H1 (cell line): ENCODE results near the gene CCDC178. TPM values are rescaled to one million over a fixed set of nuclear protein-coding genes. Genes with fewer than 3 reads are reported as not detected.

Experiments
- CTCF ChIA-PET: fragments of 300-600 bp; sonication (Branson Sonifier 250); formaldehyde crosslinking; loops from one replicate; lab custom pipeline; 2021; ENCODE audit not compliant: partially characterized antibody; lab: Charles Lee
- POLR2A ChIA-PET: fragments of 300-600 bp; sonication (Branson Sonifier 250); formaldehyde crosslinking; loops from one replicate; lab custom pipeline; 2021; ENCODE audit warnings: inconsistent platforms; ENCODE audit not compliant: partially characterized antibody; lab: Charles Lee
- DNase-seq, 2 experiments: peaks; one replicate each; pipeline versions ENCODE4 v3.0.0 to v3.0.0-alpha.2; 2010 to 2022; ENCODE audit warnings: low spot score in 2 of 2, low read depth in 1 of 2, mixed read lengths in 1 of 2
- FAIRE-seq: peaks from 2 replicates; lab custom pipeline; 2011; peaks lifted over from hg19 to GRCh38; lab: Jason Lieb, UNC
- H2AFZ ChIP-seq: 2 replicates; pipeline ENCODE4 v1.8.1; 2012; ENCODE audit warnings: low read length, inconsistent platforms
- H2AK5ac ChIP-seq: 2 replicates; pipeline ENCODE4 v1.6.1; 2013; ENCODE audit warnings: low read depth, low read length
- H2BK120ac ChIP-seq: replicated peaks from 2 replicates; pipeline ENCODE3; 2013; ENCODE audit warnings: low read depth, low read length, inconsistent platforms
- H2BK12ac ChIP-seq: 2 replicates; pipeline ENCODE4 v1.6.1; 2013; ENCODE audit warnings: low read depth, low read length
- H2BK15ac ChIP-seq: 2 replicates; pipeline ENCODE4 v1.6.1; 2013; ENCODE audit warnings: low read length
- H2BK20ac ChIP-seq: 2 replicates; pipeline ENCODE4 v1.6.1; 2013; ENCODE audit warnings: low read length
- H2BK5ac ChIP-seq: 2 replicates; pipeline ENCODE4 v1.6.1; 2013; ENCODE audit warnings: low read depth, low read length
- H3K14ac ChIP-seq: 2 replicates; pipeline ENCODE4 v1.6.1; 2013; ENCODE audit warnings: inconsistent platforms; ENCODE audit not compliant: insufficient read length
- H3K18ac ChIP-seq: 2 replicates; pipeline ENCODE4 v1.6.1; 2013; ENCODE audit warnings: low read length; ENCODE audit errors: extremely low read depth
- H3K23ac ChIP-seq: 2 replicates; pipeline ENCODE4 v1.6.1; 2013; ENCODE audit warnings: inconsistent platforms; ENCODE audit not compliant: insufficient read length
- H3K23me2 ChIP-seq: 2 replicates; pipeline ENCODE4 v1.6.1; 2013; ENCODE audit warnings: low read depth, low read length
- H3K27ac ChIP-seq: 2 replicates; pipeline ENCODE4 v1.6.1; 2011; ENCODE audit warnings: low read depth, low read length, inconsistent platforms
- H3K27me3 ChIP-seq, 4 experiments: replicated peaks in 1 of 4; 1 replicate in 1 of 4; 2 replicates in 3 of 4; pipeline versions ENCODE4 v1.6.1 to v1.8.1; 2011 to 2013; ENCODE audit warnings: low read length in 3 of 4, mild to moderate bottlenecking in 3 of 4, inconsistent platforms in 2 of 4, mixed read lengths in 2 of 4, moderate library complexity in 1 of 4; ENCODE audit not compliant: control insufficient read depth in 3 of 4, insufficient read depth in 3 of 4; ENCODE audit errors: extremely low read depth in 1 of 4
- H3K36me3 ChIP-seq, 4 experiments: 2 replicates each; pipeline versions ENCODE4 v1.6.1 to v1.8.1; 2011 to 2013; ENCODE audit warnings: mild to moderate bottlenecking in 4 of 4, low read length in 3 of 4, moderate library complexity in 2 of 4, control low read depth in 1 of 4, inconsistent platforms in 1 of 4; ENCODE audit not compliant: insufficient read depth in 4 of 4, control insufficient read depth in 2 of 4
- H3K4ac ChIP-seq: replicated peaks from 2 replicates; pipeline ENCODE3; 2013; ENCODE audit warnings: low read length, low read depth, mixed read lengths, inconsistent platforms; ENCODE audit not compliant: insufficient read length
- H3K4me1 ChIP-seq, 4 experiments: replicated peaks in 1 of 4; 1 replicate in 1 of 4; 2 replicates in 3 of 4; pipeline versions ENCODE4 v1.6.1 to v1.8.1; 2011 to 2013; ENCODE audit warnings: low read length in 3 of 4, inconsistent platforms in 2 of 4, mixed read lengths in 1 of 4; ENCODE audit not compliant: insufficient read depth in 4 of 4, control insufficient read depth in 3 of 4
- H3K4me2 ChIP-seq, 2 experiments: 2 replicates each; pipeline versions ENCODE4 v1.6.1 to v1.8.1; 2011 to 2013; ENCODE audit warnings: low read depth in 2 of 2, low read length in 2 of 2, control low read depth in 1 of 2, inconsistent platforms in 1 of 2, mild to moderate bottlenecking in 1 of 2; ENCODE audit not compliant: insufficient read depth in 1 of 2
- H3K4me3 ChIP-seq, 4 experiments: fragments of 200-600, 300-600 bp in 1 of 4; sonication (generic), shearing (Covaris generic), sonication (Bioruptor Twin) in 1 of 4; 2 replicates each; pipeline versions ENCODE4 v1.5.1 to v1.8.1; 2011 to 2016; ENCODE audit warnings: low read length in 4 of 4, low read depth in 3 of 4, control low read depth in 2 of 4, inconsistent platforms in 2 of 4, mild to moderate bottlenecking in 2 of 4, mixed read lengths in 1 of 4, moderate library complexity in 1 of 4; ENCODE audit not compliant: insufficient read depth in 2 of 4; ENCODE audit errors: extremely low read depth in 1 of 4
- H3K56ac ChIP-seq: replicated peaks from 2 replicates; pipeline ENCODE3; 2013; ENCODE audit warnings: low read depth, mild to moderate bottlenecking, mixed read lengths, low read length, inconsistent platforms; ENCODE audit not compliant: insufficient read length
- H3K79me1 ChIP-seq: 2 replicates; pipeline ENCODE4 v1.6.1; 2013; ENCODE audit warnings: low read depth, low read length, control low read depth
- H3K79me2 ChIP-seq, 2 experiments: 2 replicates each; pipeline versions ENCODE4 v1.6.1 to v1.8.1; 2012 to 2013; ENCODE audit warnings: low read length in 2 of 2, mild to moderate bottlenecking in 2 of 2, inconsistent platforms in 1 of 2; ENCODE audit not compliant: insufficient read depth in 2 of 2, control insufficient read depth in 1 of 2
- H3K9ac ChIP-seq, 4 experiments: replicated peaks in 1 of 4; 1 replicate in 1 of 4; 2 replicates in 3 of 4; pipeline versions ENCODE4 v1.6.1 to v1.8.1; 2011 to 2013; ENCODE audit warnings: low read depth in 3 of 4, low read length in 3 of 4, control low read depth in 2 of 4, mild to moderate bottlenecking in 2 of 4, moderate library complexity in 2 of 4, inconsistent platforms in 1 of 4; ENCODE audit errors: extremely low read depth in 1 of 4
- H3K9me3 ChIP-seq, 2 experiments: 2 replicates each; pipeline versions ENCODE4 v1.6.1 to v1.8.1; 2012 to 2013; ENCODE audit warnings: mild to moderate bottlenecking in 2 of 2, moderate library complexity in 2 of 2, control low read depth in 1 of 2, inconsistent platforms in 1 of 2, low read depth in 1 of 2, low read length in 1 of 2, mixed read lengths in 1 of 2; ENCODE audit not compliant: insufficient read depth in 2 of 2
- H4K20me1 ChIP-seq, 2 experiments: replicated peaks in 1 of 2; 2 replicates each; pipeline versions ENCODE3 to v1.8.1; 2011 to 2013; ENCODE audit warnings: inconsistent platforms in 2 of 2, low read length in 2 of 2, mild to moderate bottlenecking in 1 of 2; ENCODE audit not compliant: insufficient read depth in 2 of 2, control insufficient read depth in 1 of 2
- H4K5ac ChIP-seq: 2 replicates; pipeline ENCODE4 v1.6.1; 2013; ENCODE audit warnings: low read length, low read depth, mixed read lengths, inconsistent platforms; ENCODE audit not compliant: insufficient read length
- H4K8ac ChIP-seq: 2 replicates; pipeline ENCODE4 v1.8.0; 2013; ENCODE audit warnings: mild to moderate bottlenecking, moderate library complexity, low read length, inconsistent platforms; ENCODE audit not compliant: insufficient read depth; ENCODE audit errors: extremely low read depth
- H4K91ac ChIP-seq: replicated peaks from 2 replicates; pipeline ENCODE3; 2013; ENCODE audit warnings: low read length, mixed read lengths, inconsistent platforms; ENCODE audit not compliant: insufficient read length
- BACH1 ChIP-seq: IDR thresholded peaks from 2 replicates; pipeline ENCODE4 v1.6.1; 2012; ENCODE audit warnings: low read length, improper control_type of control experiment
- CBX5 ChIP-seq: fragments of 300-800, 300-1000 bp; sonication (generic); IDR thresholded peaks from 2 replicates; pipeline ENCODE4 v1.7.1; 2016; ENCODE audit warnings: antibody characterized with exemption, low read length, low read depth
- CHD1 ChIP-seq: IDR thresholded peaks from 2 replicates; pipeline ENCODE4 v1.6.1; 2012; ENCODE audit warnings: low read depth, low read length, improper control_type of control experiment
- CTBP2 ChIP-seq: IDR thresholded peaks from 2 replicates; pipeline ENCODE4 v1.7.0; 2011; ENCODE audit warnings: borderline replicate concordance, mild to moderate bottlenecking, moderate library complexity, mixed read lengths, low read length; ENCODE audit not compliant: insufficient read depth, insufficient read length
- EP300 ChIP-seq, 2 experiments: IDR thresholded peaks; 1 replicate in 1 of 2; 2 replicates in 1 of 2; pipeline ENCODE4 v1.6.1; 2011 to 2012; ENCODE audit warnings: low read depth in 2 of 2, low read length in 2 of 2, mild to moderate bottlenecking in 2 of 2, borderline replicate concordance in 1 of 2, inconsistent platforms in 1 of 2, moderate library complexity in 1 of 2
- FOSL1 ChIP-seq: IDR thresholded peaks from 2 replicates; pipeline ENCODE4 v1.6.1; 2011; ENCODE audit warnings: mild to moderate bottlenecking, low read depth, low read length, moderate library complexity; ENCODE audit not compliant: insufficient read depth
- KDM1A ChIP-seq: fragments of 200-600, 300-600 bp; sonication (generic); IDR thresholded peaks from 2 replicates; pipeline ENCODE4 v1.7.1; 2016; ENCODE audit warnings: mild to moderate bottlenecking, low read length, borderline replicate concordance
- MAFK ChIP-seq: IDR thresholded peaks from 2 replicates; pipeline ENCODE4 v1.6.1; 2012; ENCODE audit warnings: low read depth, mild to moderate bottlenecking, improper control_type of control experiment, low read length
- NANOG ChIP-seq: IDR thresholded peaks from 2 replicates; pipeline ENCODE4 v1.6.1; 2011; ENCODE audit warnings: low read length, low read depth, mild to moderate bottlenecking, inconsistent platforms; ENCODE audit not compliant: insufficient read depth, poor library complexity, severe bottlenecking
- POLR2A ChIP-seq, 2 experiments: IDR thresholded peaks; 1 replicate in 1 of 2; 2 replicates in 1 of 2; pipeline ENCODE4 v1.6.1; 2011; ENCODE audit warnings: low read depth in 2 of 2, low read length in 2 of 2, mild to moderate bottlenecking in 2 of 2; ENCODE audit errors: control extremely low read depth in 1 of 2
- RXRA ChIP-seq: IDR thresholded peaks from 2 replicates; pipeline ENCODE4 v1.6.1; 2011; ENCODE audit warnings: low read depth, mild to moderate bottlenecking, low read length, moderate library complexity; ENCODE audit not compliant: insufficient read depth
- SIRT6 ChIP-seq: IDR thresholded peaks from one replicate; pipeline ENCODE4 v1.7.1; 2012; ENCODE audit warnings: low read length, inconsistent platforms
- TCF12 ChIP-seq: IDR thresholded peaks from 2 replicates; pipeline ENCODE4 v1.6.1; 2011; ENCODE audit warnings: low read depth, mild to moderate bottlenecking, low read length
- TEAD4 ChIP-seq: IDR thresholded peaks from 2 replicates; pipeline ENCODE4 v1.6.1; 2012; ENCODE audit warnings: low read depth, low read length, inconsistent platforms, mixed read lengths
- WGBS, 2 experiments: shearing (Covaris generic) in 1 of 2; methylation state at CpG; one replicate each; pipeline versions ENCODE4 v1.1.6 to v1.1.7; 2013 to 2015; ENCODE audit warnings: low lambda C conversion rate in 2 of 2, mixed read lengths in 2 of 2, inconsistent platforms in 1 of 2, low coverage in 1 of 2, missing lambda C conversion rate in 1 of 2; ENCODE audit not compliant: insufficient replicate concordance in 2 of 2, insufficient coverage in 1 of 2, insufficient read length in 1 of 2; ENCODE audit errors: extremely low coverage in 1 of 2, missing lambda C conversion rate in 1 of 2; 5-methylcytosine and 5-hydroxymethylcytosine counted together
- polyA plus RNA-seq, 7 experiments: library from polyadenylated mRNA; depleted of rRNA in 3 of 7; stranded (reverse) in 5 of 7; unstranded in 2 of 7; fragments of >200 nt in 5 of 7; fragments of 200-250 nt in 2 of 7; gene quantifications; 1 replicate in 5 of 7; 2 replicates in 1 of 7; 4 replicates in 1 of 7; pipeline versions ENCODE4 v1.2.1 to v1.2.3, GENCODE V29; 2011 to 2013; ENCODE audit warnings: missing spikeins in 2 of 7, mixed read lengths in 2 of 7
- total RNA-seq: library from RNA; stranded (reverse); fragmentation: NEBNext Ultra II Directional; extraction: Animal tissue kit (Norgen Biotek cat#: 25700); gene quantifications from 2 replicates; pipeline ENCODE4 v1.2.1, GENCODE V29; 2021

The CCDC178 gene
- total and polyA plus RNA-seq, 2 of the 8 experiments (the other 6 are each of a cell fraction or from before 2014, with no cell fraction given), result not detected

DNA sequence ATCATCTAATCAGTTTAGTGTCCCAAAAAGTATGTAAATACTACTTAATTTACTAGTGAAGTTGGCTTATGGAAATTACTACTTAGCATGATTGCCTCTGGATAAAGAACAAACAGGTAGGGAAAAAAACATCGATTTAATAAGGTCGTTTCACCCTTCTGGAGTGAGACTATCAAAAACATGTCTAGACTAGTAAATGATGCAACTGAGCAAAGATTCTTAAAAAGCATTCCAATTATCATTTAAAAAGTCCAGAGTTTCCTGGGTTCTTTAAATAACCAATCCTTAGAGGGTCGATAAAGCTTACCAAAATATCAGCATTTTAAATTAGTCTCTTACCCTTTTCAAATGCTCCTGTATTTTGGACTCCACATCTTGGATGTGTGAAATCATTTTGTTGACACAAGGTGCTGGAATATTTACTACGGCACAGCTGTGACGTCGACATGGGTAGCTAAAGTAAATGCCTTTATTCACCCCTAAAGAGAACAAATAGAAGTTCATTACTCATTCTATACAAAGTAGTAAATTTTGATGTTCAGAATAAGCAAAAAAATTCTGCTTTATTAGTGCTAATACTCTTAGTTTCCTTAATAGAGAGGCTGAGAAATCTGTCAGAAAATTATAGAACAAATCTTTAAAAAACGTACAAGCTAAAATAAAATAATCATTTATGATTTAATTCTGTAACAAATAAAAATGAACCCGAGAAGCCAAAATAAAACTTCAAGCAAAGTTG is 70.6 kb downstream of the CCDC178 start:
- no peaks in the 10 kb centered on the region for H3K27me3 ChIP-seq
- no peaks in the 10 kb centered on the region for H3K4me1 ChIP-seq
- no peak overlapping the region for H4K5ac ChIP-seq
- H4K20me1 ChIP-seq, result no peaks in the 10 kb centered on the region
- H3K23me2 ChIP-seq, result no peaks in the 10 kb centered on the region
- 84% methylated on average over 8 of the region's 8 CpGs; no CpG with 5 or more reads in 1 of the 2 experiments for WGBS, 2 experiments
- no peak overlapping the region for H3K4ac ChIP-seq
- FAIRE-seq (no peak), DNase-seq (no peak)
- H2BK20ac ChIP-seq, result no peak overlapping the region
- H2AK5ac ChIP-seq, result no peak overlapping the region
- no peak overlapping the region for H3K14ac ChIP-seq
- no peaks in the 10 kb centered on the region for H3K36me3 ChIP-seq
- H3K56ac ChIP-seq, result no peak overlapping the region
- no peak overlapping the region for H3K18ac ChIP-seq
- no peak overlapping the region for H3K4me3 ChIP-seq
- H3K79me2 ChIP-seq, result no peaks in the 10 kb centered on the region
- CTCF ChIA-PET, result interaction anchor here (0.9 kb wide), 1 partner anchor 23 kb away, joined by 5 read pairs; no protein-coding TSS in a partner anchor
- H3K27ac ChIP-seq, result no peak overlapping the region
- H3K9ac ChIP-seq, result no peak overlapping the region
- no peak overlapping the region for H3K4me2 ChIP-seq
- no peak overlapping the region for H2BK15ac ChIP-seq
- H2AFZ ChIP-seq, result no peak overlapping the region
- H4K91ac ChIP-seq, result no peak overlapping the region
- no peak overlapping the region for H3K23ac ChIP-seq
- no peak overlapping the region for H2BK12ac ChIP-seq
- no peak overlapping the region for H2BK5ac ChIP-seq
- no peak overlapping the region for H4K8ac ChIP-seq
- H3K9me3 ChIP-seq, result no peaks in the 10 kb centered on the region
- POLR2A ChIA-PET, result no interaction called here
- H3K79me1 ChIP-seq, result no peaks in the 10 kb centered on the region
- no peak overlapping the region for H2BK120ac ChIP-seq
- TF ChIP-seq TEAD4 (no peak), CHD1 (no peak), CTBP2 (no peak), TCF12 (no peak), POLR2A (IDR thresholded peaks at IDR 0.05; ENCODE audit: control extremely low read depth in 1 of 2, low read depth in 2 of 2, low read length in 2 of 2) (no peak), SIRT6 (no peak), MAFK (no peak), EP300 (IDR thresholded peaks at IDR 0.05; ENCODE audit: borderline replicate concordance in 1 of 2, low read depth in 2 of 2, low read length in 2 of 2) (no peak), BACH1 (no peak), KDM1A (no peak), RXRA (no peak), NANOG (no peak), CBX5 (no peak), FOSL1 (no peak)
